ENCODE results near the gene CYREN.

- no peak for TF ChIP-seq CTCF (conservative IDR thresholded peaks at IDR 0.05; ENCODE audit: low read length)
- TF ChIP-seq EZH2phosphoT487 (IDR thresholded peaks at IDR 0.05; ENCODE audit: borderline replicate concordance) = no peak
These were observed 11.6 kb downstream of the CYREN start for GRCh38 chr7:135158874-135159273.
